HepG2 (cell line): Measurements from ENCODE around the gene ADGRB3.

Experiments used
- EED ChIP-seq: sonication (generic); formaldehyde crosslinking; IDR thresholded peaks from 2 replicates; pipeline ENCODE4 v1.5.0; 2020; ENCODE audit warnings: mild to moderate bottlenecking, missing genetic modification reagents
- GLMP ChIP-seq: sonication (generic); formaldehyde crosslinking; IDR thresholded peaks from 2 replicates; pipeline ENCODE4 v1.9.0; 2021; ENCODE audit warnings: missing genetic modification reagents, mild to moderate bottlenecking, borderline replicate concordance
- HMGXB4 ChIP-seq, 2 experiments: sonication (generic) in 1 of 2; formaldehyde crosslinking in 1 of 2; IDR thresholded peaks; 2 replicates each; pipeline versions ENCODE4 v1.4.0 to v1.6.1; 2018 to 2020; ENCODE audit warnings: missing genetic modification reagents in 2 of 2, borderline replicate concordance in 1 of 2, low read depth in 1 of 2, mild to moderate bottlenecking in 1 of 2, missing biosample characterization in 1 of 2
- MAFG ChIP-seq: sonication (generic); formaldehyde crosslinking; IDR thresholded peaks from 2 replicates; pipeline ENCODE4 v1.5.1; 2020; ENCODE audit warnings: mild to moderate bottlenecking, missing genetic modification reagents
- NFAT5 ChIP-seq: sonication (generic); formaldehyde crosslinking; IDR thresholded peaks from 2 replicates; pipeline ENCODE4 v1.4.0; 2020; ENCODE audit warnings: missing genetic modification reagents
- SAFB2 ChIP-seq: sonication (generic); formaldehyde crosslinking; IDR thresholded peaks from 2 replicates; pipeline ENCODE4 v1.5.1; 2020; ENCODE audit warnings: missing genetic modification reagents, low read depth, mild to moderate bottlenecking, borderline replicate concordance
- USF2 ChIP-seq, 2 experiments: sonication (generic) in 1 of 2; formaldehyde crosslinking in 1 of 2; IDR thresholded peaks; 2 replicates each; pipeline versions ENCODE4 v1.5.1 to v1.6.1; 2011 to 2020; ENCODE audit warnings: borderline replicate concordance in 1 of 2, low read depth in 1 of 2, low read length in 1 of 2, mild to moderate bottlenecking in 1 of 2, missing genetic modification reagents in 1 of 2, moderate library complexity in 1 of 2
- ZNF501 ChIP-seq: sonication (generic); formaldehyde crosslinking; IDR thresholded peaks from 2 replicates; pipeline ENCODE4 v1.5.1; 2020; ENCODE audit warnings: mild to moderate bottlenecking, moderate library complexity, missing genetic modification reagents
- ZNF619 ChIP-seq: sonication (generic); formaldehyde crosslinking; IDR thresholded peaks from 2 replicates; pipeline ENCODE4 v1.4.0; 2020; ENCODE audit warnings: mild to moderate bottlenecking, missing genetic modification reagents
- ZNF672 ChIP-seq: sonication (generic); formaldehyde crosslinking; IDR thresholded peaks from 2 replicates; pipeline ENCODE4 v1.8.1; 2022; ENCODE audit warnings: missing genetic modification reagents
- ZNF737 ChIP-seq: sonication (generic); formaldehyde crosslinking; IDR thresholded peaks from 2 replicates; pipeline ENCODE4 v1.5.0; 2020; ENCODE audit warnings: missing genetic modification reagents, mild to moderate bottlenecking, borderline replicate concordance

GRCh38 chr6:69331886-69332285, 696.8 kb downstream of the ADGRB3 start:
- TF ChIP-seq ZNF672 (CRISPR knock-in tag) = no peak
- no peak for TF ChIP-seq ZNF737
- no peak for TF ChIP-seq GLMP (CRISPR knock-in tag)
- no peak for TF ChIP-seq MAFG (CRISPR knock-in tag)
- TF ChIP-seq EED (CRISPR knock-in tag) = no peak
- TF ChIP-seq SAFB2 (CRISPR knock-in tag) = no peak
- TF ChIP-seq NFAT5 (CRISPR knock-in tag) = no peak
- no peak for TF ChIP-seq HMGXB4 (CRISPR knock-in tag; IDR thresholded peaks at IDR 0.05; ENCODE audit: borderline replicate concordance in 1 of 2, low read depth in 1 of 2)
- no peak for TF ChIP-seq USF2 (IDR thresholded peaks at IDR 0.05; ENCODE audit: low read depth, low read length)
- no peak for TF ChIP-seq USF2 (CRISPR knock-in tag; IDR thresholded peaks at IDR 0.05; ENCODE audit: borderline replicate concordance)
- no peak for TF ChIP-seq ZNF619
- TF ChIP-seq ZNF501 (CRISPR knock-in tag) = no peak
